GM12801 (cell line): Measurements from ENCODE around the gene FHOD1.

Experiments used
- TF ChIP-seq, protein P1 (sequence below): IDR thresholded peaks from one replicate; pipeline ENCODE4 v1.5.1; 2011; ENCODE audit warnings: control low read depth; ENCODE audit not compliant: insufficient read length; ENCODE audit errors: extremely low read depth

Gene FHOD1

GRCh38 chr16:67252609-67253497, 5.6 kb upstream of the FHOD1 start:
- TF ChIP-seq, protein P1, sequence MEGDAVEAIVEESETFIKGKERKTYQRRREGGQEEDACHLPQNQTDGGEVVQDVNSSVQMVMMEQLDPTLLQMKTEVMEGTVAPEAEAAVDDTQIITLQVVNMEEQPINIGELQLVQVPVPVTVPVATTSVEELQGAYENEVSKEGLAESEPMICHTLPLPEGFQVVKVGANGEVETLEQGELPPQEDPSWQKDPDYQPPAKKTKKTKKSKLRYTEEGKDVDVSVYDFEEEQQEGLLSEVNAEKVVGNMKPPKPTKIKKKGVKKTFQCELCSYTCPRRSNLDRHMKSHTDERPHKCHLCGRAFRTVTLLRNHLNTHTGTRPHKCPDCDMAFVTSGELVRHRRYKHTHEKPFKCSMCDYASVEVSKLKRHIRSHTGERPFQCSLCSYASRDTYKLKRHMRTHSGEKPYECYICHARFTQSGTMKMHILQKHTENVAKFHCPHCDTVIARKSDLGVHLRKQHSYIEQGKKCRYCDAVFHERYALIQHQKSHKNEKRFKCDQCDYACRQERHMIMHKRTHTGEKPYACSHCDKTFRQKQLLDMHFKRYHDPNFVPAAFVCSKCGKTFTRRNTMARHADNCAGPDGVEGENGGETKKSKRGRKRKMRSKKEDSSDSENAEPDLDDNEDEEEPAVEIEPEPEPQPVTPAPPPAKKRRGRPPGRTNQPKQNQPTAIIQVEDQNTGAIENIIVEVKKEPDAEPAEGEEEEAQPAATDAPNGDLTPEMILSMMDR = no peak

DNA sequence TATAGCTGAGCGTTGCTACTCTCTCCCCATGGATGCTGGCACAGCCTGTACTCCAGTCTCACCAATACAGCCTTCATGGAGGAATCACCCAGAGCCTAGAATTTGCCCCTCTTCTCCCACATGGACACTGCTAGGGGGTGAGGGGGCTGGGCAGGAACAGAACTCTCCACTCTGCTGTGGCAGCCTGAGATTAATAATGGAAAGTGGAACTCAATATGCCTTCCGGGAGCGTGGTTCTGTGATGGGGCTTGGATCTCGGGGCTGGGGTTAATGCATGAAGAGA, 2.7 kb upstream of the FHOD1 start:
- TF ChIP-seq, protein P1 = no peak

GRCh38 chr16:67249178-67250044, 2.1 kb upstream of the FHOD1 start:
- TF ChIP-seq, protein P1 = no peak

DNA sequence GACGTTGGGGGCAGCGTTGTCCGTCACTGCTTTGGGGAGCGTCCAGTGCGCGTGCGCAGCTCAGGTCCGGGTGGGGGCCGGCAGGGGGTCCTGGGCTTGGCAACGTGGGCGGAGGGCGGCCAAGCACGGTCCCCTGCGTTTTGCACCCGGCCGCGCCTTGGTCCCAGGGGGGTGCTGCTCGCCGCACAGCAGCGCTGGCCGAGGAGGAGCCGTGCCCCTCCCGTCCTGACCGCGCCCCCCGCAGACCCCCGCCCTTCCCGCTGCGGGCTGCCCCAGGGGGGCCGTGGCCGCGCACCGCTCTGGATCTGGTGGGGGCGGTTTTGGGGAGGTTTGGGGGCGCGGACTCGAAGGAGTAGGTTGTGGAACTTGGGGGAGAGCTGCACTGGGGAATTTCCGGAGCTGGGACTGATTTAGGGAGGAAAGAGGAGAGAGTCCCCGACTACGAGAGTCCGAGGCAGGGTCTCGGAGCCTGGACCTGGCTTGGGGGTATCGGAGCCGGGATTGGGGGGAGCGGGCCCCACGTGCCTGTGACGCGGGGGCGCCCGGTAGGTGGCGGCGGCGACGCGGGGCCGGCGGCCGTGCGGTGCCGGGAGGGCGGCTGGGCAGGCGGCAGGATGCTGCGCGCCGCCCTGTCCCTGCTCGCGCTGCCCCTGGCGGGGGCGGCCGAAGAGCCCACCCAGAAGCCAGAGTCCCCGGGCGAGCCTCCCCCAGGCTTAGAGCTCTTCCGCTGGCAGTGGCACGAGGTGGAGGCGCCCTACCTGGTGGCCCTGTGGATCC, 1.3 kb upstream of the FHOD1 start, which contains the start of gene SLC9A5:
SLC9A5 (plus strand) TSS at position 579 of the 777 bp plus-strand sequence; CDS start at position 615, 36 bp downstream.
- TF ChIP-seq, protein P1 = no peak

- TF ChIP-seq, protein P1 = no peak
Observed at GRCh38 chr16:67248073-67248400, 756 bp upstream of the FHOD1 start.

DNA sequence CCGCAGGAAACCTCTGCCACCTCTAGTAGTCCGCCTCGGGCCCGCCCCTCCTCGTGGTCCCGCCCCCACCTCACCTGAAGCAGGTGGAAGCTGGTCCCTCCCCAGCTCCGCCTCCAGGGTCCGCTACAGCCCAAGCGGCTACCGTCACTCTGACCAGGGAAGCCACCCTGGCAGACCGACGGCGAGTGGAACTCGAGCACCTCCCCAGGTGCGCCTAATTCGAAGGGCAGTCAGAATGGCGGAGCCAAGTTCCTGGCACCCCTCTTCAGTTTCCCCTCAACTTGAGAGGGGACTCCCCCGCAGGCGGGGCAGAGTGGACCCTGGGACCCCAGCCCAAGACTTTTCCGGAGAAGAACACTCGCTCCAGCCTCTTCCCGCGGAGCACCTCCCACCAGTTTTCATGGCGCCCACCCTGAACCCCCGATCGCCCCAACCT, 507 bp downstream of the FHOD1 start:
- TF ChIP-seq, protein P1 = no peak
